Mucosa of stomach (tissue), 1 donor: ENCODE data around the gene XRCC5.
"Not testable (repeated sequence)": the region's sequence is repeated elsewhere in the genome, so short reads cannot be mapped to it uniquely, and the experiment has no call there.

ENCODE experiments used
- H3K27me3 ChIP-seq: one replicate; pipeline ENCODE4 v1.7.0; 2013; ENCODE audit warnings: mild to moderate bottlenecking, low read length; ENCODE audit not compliant: control insufficient read depth, insufficient read depth
- H3K36me3 ChIP-seq: one replicate; pipeline ENCODE4 v1.7.0; 2013; ENCODE audit warnings: low read length; ENCODE audit not compliant: control insufficient read depth, insufficient read depth
- H3K4me1 ChIP-seq: one replicate; pipeline ENCODE4 v1.7.0; 2013; ENCODE audit warnings: mild to moderate bottlenecking, low read length; ENCODE audit not compliant: control insufficient read depth, insufficient read depth
- H3K4me3 ChIP-seq: one replicate; pipeline ENCODE4 v1.7.0; 2013; ENCODE audit warnings: low read length
- H3K9ac ChIP-seq: one replicate; pipeline ENCODE4 v1.7.0; 2013; ENCODE audit warnings: mild to moderate bottlenecking, low read length, moderate library complexity
- H3K9me3 ChIP-seq: one replicate; pipeline ENCODE4 v1.7.0; 2013; ENCODE audit warnings: mild to moderate bottlenecking, low read length, moderate library complexity; ENCODE audit not compliant: control insufficient read depth
- donor health status: Pancreatic carcinoma.

Gene XRCC5

GRCh38 chr2:216131175-216131926, 22.2 kb downstream of the XRCC5 start:
- Histone ChIP-seq H3K27me3 (no peaks in the 10 kb centered on the region), H3K4me1 (no peaks in the 10 kb centered on the region), H3K9me3 (no peaks in the 10 kb centered on the region)

GRCh38 chr2:216132585-216132984, 23.4 kb downstream of the XRCC5 start:
- Histone ChIP-seq H3K4me1 (no peaks in the 10 kb centered on the region), H3K4me3 (no peak overlapping the region), H3K9me3 (no peaks in the 10 kb centered on the region), H3K27me3 (no peaks in the 10 kb centered on the region), H3K9ac (no peak overlapping the region), H3K36me3 (peaks cover 7% of the 10 kb centered on the region)

More at GRCh38 chr2:216131175-216131926, 22.2 kb downstream of the XRCC5 start:
- Histone ChIP-seq H3K36me3 (peaks cover 7% of the 10 kb centered on the region), H3K4me3 (no peak overlapping the region), H3K9ac (no peak overlapping the region)

- peaks cover 9% of the 10 kb centered on the region for H3K36me3 ChIP-seq
- no peaks in the 10 kb centered on the region for H3K4me1 ChIP-seq
- no peaks in the 10 kb centered on the region for H3K9me3 ChIP-seq
These were observed 24.2 kb downstream of the XRCC5 start for GRCh38 chr2:216133397-216133796.

GRCh38 chr2:216134958-216135541, 25.9 kb downstream of the XRCC5 start:
- no peak overlapping the region for H3K4me3 ChIP-seq
- H3K36me3 ChIP-seq, result peaks cover 3% of the 10 kb centered on the region
- no peaks in the 10 kb centered on the region for H3K9me3 ChIP-seq
- no peaks in the 10 kb centered on the region for H3K4me1 ChIP-seq
- H3K27me3 ChIP-seq, result no peaks in the 10 kb centered on the region
- no peak overlapping the region for H3K9ac ChIP-seq

More at GRCh38 chr2:216133397-216133796, 24.2 kb downstream of the XRCC5 start:
- H3K27me3 ChIP-seq, result no peaks in the 10 kb centered on the region
- H3K9ac ChIP-seq, result no peak overlapping the region
- H3K4me3 ChIP-seq, result no peak overlapping the region

GRCh38 chr2:216139884-216140283, 30.7 kb downstream of the XRCC5 start:
- Histone ChIP-seq H3K36me3 (peaks cover 3% of the 10 kb centered on the region), H3K4me3 (no peak overlapping the region), H3K9me3 (no peaks in the 10 kb centered on the region), H3K9ac (no peak overlapping the region), H3K27me3 (no peaks in the 10 kb centered on the region), H3K4me1 (no peaks in the 10 kb centered on the region)

GRCh38 chr2:216141516-216141915, 32.4 kb downstream of the XRCC5 start:
- not testable (repeated sequence) for H3K9ac ChIP-seq, H3K27me3 ChIP-seq, H3K9me3 ChIP-seq, H3K36me3 ChIP-seq, H3K4me3 ChIP-seq, H3K4me1 ChIP-seq

GRCh38 chr2:216142540-216142939, 33.4 kb downstream of the XRCC5 start:
- H3K9ac ChIP-seq, result no peak overlapping the region
- no peaks in the 10 kb centered on the region for H3K27me3 ChIP-seq
- peaks cover 3% of the 10 kb centered on the region for H3K36me3 ChIP-seq
- no peaks in the 10 kb centered on the region for H3K9me3 ChIP-seq
- no peak overlapping the region for H3K4me3 ChIP-seq
- no peaks in the 10 kb centered on the region for H3K4me1 ChIP-seq

- no peak overlapping the region for H3K4me3 ChIP-seq
- H3K4me1 ChIP-seq, result no peaks in the 10 kb centered on the region
- H3K9me3 ChIP-seq, result no peaks in the 10 kb centered on the region
- H3K9ac ChIP-seq, result no peak overlapping the region
- no peaks in the 10 kb centered on the region for H3K36me3 ChIP-seq
- no peaks in the 10 kb centered on the region for H3K27me3 ChIP-seq
These were observed 35.2 kb downstream of the XRCC5 start for GRCh38 chr2:216144372-216144771.

GRCh38 chr2:216144857-216145256, 35.7 kb downstream of the XRCC5 start:
- H3K9me3 ChIP-seq, result no peaks in the 10 kb centered on the region
- no peaks in the 10 kb centered on the region for H3K27me3 ChIP-seq
- H3K36me3 ChIP-seq, result no peaks in the 10 kb centered on the region
- no peaks in the 10 kb centered on the region for H3K4me1 ChIP-seq
- H3K9ac ChIP-seq, result no peak overlapping the region
- H3K4me3 ChIP-seq, result no peak overlapping the region

GRCh38 chr2:216146573-216146972, 37.4 kb downstream of the XRCC5 start:
- H3K9me3 ChIP-seq, result no peaks in the 10 kb centered on the region
- H3K36me3 ChIP-seq, result peaks cover 5% of the 10 kb centered on the region
- no peaks in the 10 kb centered on the region for H3K4me1 ChIP-seq
- H3K4me3 ChIP-seq, result no peak overlapping the region
- H3K27me3 ChIP-seq, result no peaks in the 10 kb centered on the region
- H3K9ac ChIP-seq, result no peak overlapping the region

GRCh38 chr2:216147172-216148131, 38.3 kb downstream of the XRCC5 start:
- no peaks in the 10 kb centered on the region for H3K4me1 ChIP-seq
- peaks cover 7% of the 10 kb centered on the region for H3K36me3 ChIP-seq

GRCh38 chr2:216148983-216149382, 39.8 kb downstream of the XRCC5 start:
- peaks cover 7% of the 10 kb centered on the region for H3K36me3 ChIP-seq
- H3K9ac ChIP-seq, result no peak overlapping the region
- no peaks in the 10 kb centered on the region for H3K27me3 ChIP-seq
- no peaks in the 10 kb centered on the region for H3K4me1 ChIP-seq
- H3K9me3 ChIP-seq, result no peaks in the 10 kb centered on the region
- no peak overlapping the region for H3K4me3 ChIP-seq

More at GRCh38 chr2:216147172-216148131, 38.3 kb downstream of the XRCC5 start:
- Histone ChIP-seq H3K9me3 (no peaks in the 10 kb centered on the region), H3K4me3 (no peak overlapping the region), H3K9ac (no peak overlapping the region), H3K27me3 (no peaks in the 10 kb centered on the region)
